ENCODE measurements around the gene METTL15.

- TF ChIP-seq EP300 (IDR thresholded peaks at IDR 0.05) (no peak), RFX5 (IDR thresholded peaks at IDR 0.05) (no peak), BCL3 (IDR thresholded peaks at IDR 0.05) (no peak)
- TF ChIP-seq, protein P1, sequence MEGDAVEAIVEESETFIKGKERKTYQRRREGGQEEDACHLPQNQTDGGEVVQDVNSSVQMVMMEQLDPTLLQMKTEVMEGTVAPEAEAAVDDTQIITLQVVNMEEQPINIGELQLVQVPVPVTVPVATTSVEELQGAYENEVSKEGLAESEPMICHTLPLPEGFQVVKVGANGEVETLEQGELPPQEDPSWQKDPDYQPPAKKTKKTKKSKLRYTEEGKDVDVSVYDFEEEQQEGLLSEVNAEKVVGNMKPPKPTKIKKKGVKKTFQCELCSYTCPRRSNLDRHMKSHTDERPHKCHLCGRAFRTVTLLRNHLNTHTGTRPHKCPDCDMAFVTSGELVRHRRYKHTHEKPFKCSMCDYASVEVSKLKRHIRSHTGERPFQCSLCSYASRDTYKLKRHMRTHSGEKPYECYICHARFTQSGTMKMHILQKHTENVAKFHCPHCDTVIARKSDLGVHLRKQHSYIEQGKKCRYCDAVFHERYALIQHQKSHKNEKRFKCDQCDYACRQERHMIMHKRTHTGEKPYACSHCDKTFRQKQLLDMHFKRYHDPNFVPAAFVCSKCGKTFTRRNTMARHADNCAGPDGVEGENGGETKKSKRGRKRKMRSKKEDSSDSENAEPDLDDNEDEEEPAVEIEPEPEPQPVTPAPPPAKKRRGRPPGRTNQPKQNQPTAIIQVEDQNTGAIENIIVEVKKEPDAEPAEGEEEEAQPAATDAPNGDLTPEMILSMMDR (IDR thresholded peaks at IDR 0.05), result no peak
Observed at GRCh38 chr11:28353991-28354390, 245.8 kb downstream of the METTL15 start.
